ENCODE measurements around the gene MTMR10.

Gene MTMR10

DNA sequence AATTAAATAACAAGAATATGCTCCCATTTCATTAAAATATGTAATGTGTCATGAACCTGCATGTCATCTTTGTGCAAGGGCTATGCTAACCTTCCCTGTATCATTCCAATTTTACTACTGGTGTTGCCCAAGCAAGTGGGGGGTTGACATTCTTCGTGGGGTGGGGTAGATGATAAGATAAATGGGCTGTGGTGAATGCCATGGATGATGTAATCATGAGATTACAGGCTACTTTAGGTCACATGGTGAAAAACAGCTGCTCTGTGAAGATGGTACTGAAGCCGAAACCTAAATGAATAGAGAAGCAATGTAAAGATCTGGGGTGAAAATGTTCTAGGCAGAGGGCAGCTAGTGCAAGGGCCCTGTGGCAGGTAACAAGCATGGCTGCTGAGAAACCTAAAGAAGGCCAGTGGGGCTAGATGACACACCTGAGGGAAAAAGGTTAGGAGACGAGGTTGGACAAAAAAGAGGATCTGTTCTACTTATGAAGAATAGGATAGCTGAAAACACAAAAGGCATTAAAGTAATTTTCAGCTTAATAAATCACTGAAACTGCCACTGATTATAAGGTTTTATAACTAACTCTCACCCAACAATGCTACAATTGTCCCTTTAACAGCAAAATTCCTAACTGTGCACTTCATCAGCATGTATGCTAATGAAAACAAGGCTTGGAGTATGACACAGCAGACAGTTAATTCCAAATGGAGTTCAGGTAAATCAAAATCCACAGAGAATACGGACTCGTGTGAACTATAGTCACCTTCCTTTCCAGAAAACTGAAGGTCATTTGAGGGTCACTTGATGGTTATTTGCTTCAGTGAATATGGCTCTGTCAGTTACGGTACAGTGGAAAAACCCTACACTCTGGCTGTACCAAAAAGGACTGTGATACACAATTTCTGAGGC, 35.0 kb downstream of the MTMR10 start:
- no peak for DNase-seq

DNA sequence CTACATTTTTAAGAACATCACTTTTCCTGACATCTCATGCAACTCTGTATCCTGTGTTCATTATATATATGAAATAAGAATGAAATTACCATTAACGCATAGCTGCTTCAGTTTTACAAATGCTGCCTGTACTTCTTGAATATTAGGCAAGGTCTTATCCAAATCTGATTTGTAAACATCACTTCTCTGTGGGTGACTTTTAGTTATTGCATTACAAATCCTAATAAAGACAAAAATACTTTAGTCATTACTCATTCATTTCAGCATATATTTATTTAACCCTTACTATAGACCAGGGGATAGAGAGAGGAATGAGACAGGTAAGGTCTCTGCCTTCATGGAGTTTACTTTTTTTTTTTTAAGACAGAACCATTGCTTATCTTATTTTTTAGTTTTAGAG, 36.8 kb downstream of the MTMR10 start:
- DNase-seq: no peak

DNA sequence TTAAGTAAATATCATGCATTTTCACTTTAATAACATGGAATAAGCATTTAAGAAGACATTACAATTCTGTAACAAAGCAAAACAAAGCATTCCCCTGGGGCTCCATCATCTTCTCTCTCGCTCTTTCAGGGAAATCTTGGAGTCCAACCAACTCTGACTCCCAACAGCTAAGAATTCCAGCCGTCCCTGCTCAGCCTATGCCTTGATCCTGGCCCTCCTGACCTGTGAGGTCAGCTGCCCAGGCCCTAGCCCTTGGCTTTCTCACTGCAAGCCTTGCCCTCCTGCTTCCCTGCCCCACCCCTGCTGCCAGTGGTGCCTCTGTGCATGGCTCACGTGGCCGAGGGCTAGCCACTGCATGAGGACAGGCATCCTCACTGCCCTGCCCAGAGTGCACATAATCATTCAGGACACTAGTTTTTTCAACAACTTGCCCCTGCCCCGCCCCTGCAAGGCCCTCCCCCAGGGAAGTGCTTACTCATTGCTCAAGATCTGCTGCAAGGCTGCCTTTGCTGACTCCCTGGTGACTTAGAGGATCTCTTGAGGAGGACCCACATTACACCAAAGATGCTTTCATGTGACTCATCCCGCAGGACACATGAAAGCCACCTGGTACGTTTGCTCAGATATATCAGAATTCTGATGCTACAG, 37.6 kb downstream of the MTMR10 start:
- DNase-seq: no peak

DNA sequence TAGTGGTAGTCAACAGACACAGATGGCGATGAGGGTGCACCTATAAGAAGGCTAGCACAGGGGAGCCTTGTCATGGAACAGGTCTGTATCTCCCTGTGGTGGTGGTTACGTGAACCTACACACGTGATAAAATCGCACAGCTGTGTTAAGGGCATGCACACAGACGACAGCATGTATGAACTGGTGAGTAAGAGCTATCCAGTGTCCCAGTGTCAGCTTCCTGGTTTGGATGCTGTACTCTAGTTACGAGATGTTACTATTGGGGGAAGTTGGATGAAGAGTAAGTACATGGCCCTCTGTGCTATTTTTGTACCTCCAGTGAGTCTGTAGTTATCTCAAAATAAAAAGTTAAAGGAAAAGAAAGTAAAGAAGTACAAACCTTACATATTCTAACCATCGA, 38.2 kb downstream of the MTMR10 start:
- DNase-seq: no peak

DNA sequence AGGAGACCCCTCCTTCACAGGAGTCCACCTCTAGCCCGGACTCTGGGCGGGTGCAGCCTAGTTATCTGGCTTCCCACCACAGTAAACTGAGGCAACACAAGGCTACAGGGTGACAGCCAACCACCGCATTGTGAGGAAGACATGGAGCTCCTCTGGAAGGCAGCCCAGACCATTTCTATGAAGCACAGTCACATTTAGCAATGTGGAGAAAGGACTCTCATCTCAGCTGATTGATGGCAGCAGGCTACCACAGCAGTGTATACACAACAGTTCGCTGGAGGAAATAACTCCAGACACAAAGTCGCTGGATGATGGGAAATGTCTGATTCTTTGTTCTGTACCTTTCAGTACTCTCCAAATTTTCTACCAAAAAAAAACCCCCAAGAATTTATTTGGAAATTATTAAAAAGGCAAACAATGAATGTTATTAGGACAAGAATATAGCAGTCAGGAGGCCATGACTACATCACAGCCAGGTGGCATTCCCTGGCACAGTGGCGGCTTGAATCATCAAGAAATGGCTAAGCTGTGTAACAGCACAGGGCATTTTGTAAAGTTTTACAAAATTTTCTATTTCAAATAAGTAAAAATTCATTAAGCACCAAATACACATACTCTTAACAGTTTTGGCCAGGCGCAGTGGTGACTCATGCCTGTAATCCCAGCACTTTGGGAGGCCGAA, 47.6 kb downstream of the MTMR10 start:
- DNase-seq: no peak

DNA sequence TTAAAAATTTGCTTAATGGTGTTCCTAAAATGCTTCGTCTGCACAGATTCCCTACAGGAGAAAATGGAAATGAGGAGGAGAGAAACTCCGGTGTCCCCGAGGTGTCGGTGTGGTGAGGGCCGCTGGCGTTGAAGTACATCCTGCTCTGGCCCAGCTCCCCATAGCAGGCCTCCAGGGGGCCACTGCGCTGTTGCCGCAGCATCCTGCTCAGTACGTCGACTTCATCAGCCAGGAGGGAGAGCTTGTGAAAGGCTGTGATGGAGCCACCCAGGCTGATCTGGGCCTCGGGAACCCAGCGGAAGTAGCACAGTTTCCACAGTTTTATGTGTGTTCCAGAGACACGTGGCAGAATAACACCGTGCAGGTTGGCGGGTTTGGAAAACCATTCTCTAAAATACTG, 49.9 kb downstream of the MTMR10 start:
- DNase-seq: no peak

DNA sequence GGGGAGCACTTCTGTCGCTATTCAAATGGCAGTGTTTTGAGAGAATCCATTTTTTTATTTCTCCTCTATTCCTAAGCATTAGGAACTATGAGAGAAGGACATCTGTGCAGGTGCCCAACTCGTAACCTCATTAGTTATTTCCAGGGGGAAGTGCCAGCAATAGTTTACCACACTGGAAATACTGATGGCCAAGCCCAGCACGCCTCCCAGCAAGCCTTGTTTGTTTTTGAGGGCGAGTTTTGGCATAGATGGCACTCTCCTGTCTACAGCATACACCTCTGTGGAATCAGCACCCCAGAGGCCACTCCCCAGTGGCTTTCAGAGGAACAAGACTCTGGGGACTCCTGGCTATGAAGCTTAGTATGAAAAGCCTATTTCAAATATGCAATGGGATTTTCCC, 51.1 kb downstream of the MTMR10 start:
- no peak for DNase-seq

DNA sequence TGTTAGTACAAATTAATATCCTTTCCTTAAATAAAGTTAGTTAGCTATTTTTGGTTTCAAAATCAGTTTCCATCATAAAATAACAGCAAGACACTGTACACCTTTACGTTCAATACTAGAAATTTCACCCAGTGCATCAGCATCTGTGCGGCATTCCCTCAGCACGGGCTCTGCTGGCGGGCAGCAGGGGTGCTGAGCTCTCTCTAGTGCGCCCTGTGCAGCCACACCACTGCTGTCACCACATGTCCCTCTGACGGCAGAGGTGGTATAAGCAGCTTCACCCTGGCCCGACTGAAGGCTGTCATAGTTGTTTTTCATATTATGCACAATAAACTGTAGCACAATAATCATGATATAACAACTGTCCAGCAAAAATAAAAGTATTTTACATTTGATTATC, 52.3 kb downstream of the MTMR10 start:
- no peak for DNase-seq

DNA sequence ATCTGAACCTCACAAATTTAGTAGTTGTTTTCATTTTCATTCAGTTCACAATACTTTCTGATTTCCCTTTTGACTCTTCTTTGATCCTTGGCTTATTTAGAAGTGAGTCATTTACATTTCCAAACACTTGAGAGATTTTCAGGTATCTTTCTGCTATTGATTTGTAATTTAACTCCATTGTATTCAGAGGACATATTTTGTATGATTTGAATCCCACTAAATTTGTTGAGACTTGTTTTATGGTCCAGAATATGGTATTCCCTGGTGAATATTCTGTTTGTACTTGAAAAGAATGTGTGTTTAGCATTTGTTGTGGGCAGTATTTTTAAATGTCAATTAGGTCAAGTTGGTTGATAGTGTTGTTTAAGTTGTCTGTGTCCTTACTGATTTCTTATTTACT, 58.1 kb downstream of the MTMR10 start:
- DNase-seq: no peak

DNA sequence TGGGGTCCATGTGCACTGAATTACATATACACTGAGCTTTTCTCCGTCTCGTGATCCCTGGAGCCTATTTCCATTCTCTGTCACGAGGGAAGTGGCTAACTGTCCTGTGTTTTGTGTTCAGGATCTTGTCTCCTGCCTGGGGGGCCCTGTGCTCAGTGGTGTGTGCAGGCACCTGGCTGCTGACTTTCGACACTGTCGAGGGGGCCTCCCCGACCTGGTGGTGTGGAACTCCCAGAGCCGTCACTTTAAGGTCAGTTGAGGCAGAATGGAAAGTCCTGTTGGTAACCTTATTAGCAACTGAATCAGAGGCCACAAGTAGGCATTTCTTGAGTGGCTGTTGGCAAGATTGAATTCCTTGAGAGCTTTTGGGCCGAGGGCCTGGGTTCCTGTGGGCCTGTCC, 61.0 kb downstream of the MTMR10 start:
- DNase-seq: no peak

DNA sequence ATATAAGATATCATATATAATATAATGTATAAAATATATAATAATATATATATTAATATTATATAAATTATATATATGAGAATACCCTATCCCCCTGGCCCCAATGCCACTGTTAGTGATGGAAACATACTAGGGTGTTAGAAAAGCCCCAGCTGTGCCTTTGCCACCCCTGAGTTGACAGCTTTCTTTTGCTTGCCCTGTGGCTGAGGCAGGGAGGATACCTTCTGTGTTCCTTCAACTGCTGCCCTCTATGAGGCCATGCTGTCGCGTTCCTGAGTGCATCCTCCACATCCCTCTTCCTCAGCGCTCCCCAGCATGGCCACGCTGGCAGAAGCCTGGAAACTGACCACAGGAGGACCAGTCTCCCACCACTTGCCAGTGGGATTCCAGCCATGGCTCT, 61.4 kb downstream of the MTMR10 start:
- no peak for DNase-seq

DNA sequence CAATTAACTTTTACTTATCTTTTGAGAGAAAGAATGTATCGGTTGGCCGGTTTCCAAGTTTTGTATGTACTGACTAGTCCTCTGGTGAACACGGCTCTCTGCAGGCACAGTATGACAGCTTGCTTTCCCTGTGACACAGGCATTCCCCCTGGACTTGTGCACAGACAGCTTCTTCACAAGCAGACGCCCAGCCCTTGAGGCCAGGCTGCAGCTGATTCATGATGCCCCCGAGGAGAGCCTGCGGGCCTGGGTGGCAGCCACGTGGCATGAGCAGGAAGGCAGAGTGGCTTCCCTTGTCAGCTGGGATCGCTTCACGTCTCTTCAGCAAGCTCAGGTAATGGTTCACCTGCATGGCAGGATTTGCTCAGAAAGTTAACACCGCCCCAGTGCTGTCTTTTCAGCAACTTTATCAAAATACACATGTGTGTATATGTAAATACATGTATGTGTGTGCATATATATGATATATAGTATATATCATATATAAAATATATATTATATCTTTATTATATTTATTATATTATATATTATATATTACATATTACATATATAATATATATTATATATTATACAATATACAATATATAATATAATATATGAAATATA, 62.3 kb downstream of the MTMR10 start:
- DNase-seq: no peak

DNA sequence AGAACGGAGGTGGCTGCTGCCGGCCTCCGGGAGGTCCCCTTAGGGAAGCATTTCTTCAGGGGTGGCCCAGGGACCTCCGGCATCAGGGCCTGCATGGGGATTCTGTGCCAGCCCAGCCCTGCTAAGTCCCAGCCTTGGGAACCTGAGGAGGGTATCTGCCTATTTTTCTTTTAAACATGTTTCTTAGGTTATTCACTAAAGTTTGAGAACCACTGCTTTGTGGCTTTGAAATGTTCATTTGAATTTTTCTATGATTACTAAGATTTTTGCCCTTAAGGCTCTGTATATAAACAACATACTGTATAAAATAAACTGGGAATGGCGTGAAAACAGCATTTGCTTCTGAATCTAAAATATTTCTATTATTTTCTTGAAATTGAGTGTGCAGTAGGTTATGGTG, 63.4 kb downstream of the MTMR10 start:
- DNase-seq: no peak

DNA sequence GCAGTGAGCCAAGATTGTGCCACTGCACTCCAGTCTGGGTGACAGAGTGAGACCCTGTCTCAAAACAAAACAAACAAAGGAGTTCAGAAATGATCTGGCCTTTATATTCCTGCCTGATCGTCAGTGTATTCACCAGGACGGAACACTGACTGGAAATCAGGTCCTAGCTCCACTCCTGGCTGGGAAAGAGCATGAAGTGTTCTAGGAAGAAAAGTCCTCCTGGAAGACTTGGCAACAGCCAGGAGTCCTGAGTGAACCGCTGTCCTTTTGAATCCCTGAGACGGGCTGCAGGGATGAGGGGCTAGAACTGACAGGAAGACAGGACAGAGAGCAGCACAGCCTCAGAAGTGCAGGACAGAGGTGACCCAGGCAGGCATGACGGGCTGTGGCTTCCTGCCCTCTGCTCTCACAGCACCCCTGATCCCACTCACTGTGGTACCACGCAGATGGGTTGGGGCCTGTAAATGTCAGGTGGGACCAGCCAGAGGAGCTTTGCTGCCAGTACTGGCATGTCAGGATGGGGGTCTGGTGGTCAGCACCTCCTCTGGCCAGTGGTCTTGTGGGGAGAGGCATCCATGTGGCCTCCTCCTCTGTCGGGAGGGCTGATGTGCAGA, 64.2 kb downstream of the MTMR10 start:
- no peak for DNase-seq

DNA sequence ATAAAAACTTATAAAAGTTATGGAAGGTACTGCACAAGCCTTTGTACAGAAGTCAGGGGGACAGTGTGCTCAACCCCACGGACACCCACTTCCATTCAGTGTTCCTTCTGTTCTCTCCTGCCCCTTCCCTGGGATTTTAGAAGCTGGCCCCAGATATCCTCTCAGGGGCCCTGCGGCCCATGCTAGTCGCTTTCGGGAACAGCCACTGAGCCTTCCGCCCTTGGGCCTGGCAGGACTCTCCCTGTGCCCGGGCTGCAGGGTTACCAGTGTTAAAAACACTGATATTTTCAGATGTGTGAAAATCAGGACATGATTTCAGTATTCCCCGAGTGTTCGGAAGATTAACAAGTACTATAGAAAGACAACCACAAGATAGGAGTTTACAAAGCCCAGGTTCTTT, 65.3 kb downstream of the MTMR10 start:
- no peak for DNase-seq

DNA sequence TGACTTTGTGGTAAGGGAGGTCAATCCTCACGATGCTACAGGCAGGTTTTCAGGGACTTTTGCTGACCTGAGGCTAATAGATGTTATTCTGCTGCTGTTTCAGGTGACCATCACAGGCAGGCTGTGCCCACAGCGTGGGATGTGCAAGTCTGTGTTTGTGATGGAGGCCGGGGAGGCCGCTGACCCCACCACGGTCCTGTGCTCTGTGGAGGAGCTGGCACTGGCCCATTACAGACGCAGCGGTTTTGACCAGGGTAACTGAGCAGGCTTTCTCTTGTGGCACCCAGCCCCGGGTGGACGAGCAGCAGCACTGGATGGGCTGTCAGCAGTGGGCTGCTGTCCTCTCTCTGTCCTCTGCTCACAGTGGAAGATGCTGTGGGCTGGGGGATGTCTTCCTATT, 65.7 kb downstream of the MTMR10 start:
- no peak for DNase-seq

DNA sequence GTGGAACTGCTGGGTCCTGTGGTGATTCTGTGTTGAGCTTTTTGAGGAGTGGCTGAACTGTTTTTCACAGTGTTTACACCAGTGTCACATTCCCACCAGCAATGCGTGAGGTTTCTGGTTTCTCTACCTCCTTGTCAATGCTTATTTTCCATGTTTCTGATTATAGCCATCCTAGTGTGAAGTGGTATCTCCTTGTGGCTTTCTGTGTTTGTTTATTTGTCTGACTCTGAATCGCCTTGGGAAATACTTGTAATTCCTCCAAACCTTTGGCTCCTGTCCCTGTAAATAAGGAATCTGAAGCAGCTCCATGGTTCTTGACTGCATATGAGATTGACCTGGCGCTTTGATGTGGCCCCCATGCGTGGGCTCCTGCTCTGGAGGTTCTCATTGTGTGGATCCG, 67.1 kb downstream of the MTMR10 start:
- no peak for DNase-seq

DNA sequence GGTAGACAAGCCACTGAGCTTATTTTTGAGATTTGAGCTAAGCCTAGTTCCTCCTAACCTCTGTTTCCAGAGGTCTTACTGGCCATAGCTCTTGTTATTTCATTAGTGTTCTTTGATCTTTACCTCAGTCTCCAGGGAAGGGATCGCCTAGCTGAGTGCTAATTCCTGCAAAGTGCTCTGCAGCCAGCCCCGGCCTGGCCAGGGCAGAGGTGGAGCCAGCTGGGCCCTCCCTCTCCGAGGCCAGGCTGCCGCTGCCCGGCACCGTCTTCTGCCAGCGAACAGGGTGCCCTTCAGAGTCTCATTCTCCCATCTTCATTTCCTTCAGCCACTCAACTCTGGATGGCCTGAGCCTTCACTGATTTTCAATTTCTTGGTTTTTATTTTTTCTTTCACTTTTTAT, 68.0 kb downstream of the MTMR10 start:
- no peak for DNase-seq

DNA sequence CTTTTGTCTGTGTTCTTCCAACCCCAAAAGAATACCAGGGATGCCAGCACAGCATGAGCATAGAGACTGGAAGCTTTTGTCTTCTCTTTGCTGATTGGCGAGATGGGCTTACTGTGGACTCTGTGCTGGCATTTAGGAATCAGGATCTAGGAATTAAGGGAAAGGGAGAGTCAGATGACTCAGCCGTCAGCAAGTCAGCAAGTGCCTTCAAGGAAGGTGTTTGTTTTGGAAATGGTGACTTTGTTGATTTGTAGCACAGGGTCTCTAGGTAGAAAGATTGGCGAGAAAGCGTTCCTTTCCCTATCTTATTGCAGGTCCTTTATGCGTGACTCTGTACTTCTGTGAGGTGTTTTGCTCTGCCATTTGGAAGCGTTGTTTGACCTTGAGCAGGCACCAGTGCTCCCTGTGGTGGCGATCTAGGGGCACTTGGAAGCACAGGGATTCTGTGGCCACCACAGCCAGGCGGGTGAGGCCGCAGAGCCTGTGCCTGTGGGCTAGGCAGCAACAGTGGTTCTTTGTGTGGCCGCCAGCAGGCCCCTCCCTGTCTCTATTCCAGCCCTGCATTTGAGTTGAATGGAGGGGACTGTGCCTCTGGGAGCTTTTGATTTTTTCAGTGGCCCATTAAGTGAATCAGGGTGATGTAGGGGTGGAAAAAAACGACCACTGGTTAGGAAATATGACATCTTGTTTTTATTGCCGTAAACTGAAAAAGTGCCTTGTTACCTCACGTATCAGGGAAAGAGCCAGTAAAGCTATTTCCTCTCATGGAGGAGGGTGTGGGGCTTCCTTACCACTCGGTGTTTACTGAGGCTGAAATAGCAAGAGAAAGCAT, 68.7 kb downstream of the MTMR10 start:
- no peak for DNase-seq

DNA sequence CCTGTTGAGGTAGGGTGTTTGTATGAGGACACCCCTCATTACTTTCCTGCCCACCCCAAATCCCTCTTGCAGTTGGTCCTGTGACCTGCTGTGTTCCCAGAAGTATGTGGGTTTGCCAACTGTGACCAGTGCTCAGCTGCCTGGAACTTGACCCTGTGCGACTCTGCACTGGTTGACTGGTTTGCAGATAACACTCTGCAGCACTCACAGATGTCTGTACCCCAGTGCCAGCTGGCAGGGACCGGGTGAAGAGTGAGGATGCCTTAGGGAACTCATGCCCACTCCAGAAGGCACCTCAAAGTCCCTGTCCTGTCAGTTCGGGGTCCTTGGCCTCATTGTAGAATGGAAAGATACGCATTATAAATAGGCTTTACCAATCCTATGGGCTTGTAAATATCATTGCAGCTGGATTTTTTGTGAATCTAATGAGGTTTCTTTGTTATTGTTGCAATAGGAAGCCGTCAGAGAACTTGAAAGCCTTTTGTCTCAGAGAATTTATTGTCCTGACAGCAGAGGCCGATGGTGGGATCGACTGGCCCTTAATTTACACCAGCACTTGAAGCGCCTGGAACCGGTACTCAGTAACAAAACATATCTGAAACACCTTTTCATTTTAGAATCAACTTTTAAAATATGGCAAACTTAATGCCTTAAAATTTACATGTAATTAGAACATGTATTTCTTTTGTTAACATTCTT, 69.5 kb downstream of the MTMR10 start:
- no peak for DNase-seq

DNA sequence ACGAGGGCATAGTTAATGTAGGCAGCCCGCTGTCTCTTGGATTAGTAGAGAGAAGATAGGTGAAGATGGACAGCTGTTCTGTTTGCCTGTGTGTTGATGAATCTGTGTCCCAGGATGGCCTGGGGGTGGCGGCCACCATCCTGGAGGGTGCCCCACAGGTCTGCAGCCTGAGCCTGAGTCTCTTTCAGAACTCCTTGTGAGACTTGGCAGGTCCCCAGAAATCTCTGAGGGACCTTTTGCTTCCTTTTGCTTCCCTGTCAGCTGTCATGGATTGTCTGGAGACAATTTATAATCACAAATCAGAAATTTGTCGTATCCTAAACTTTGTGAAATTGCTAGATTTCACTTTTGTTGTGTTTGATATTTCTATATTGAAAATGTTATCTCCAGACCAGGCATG, 70.3 kb downstream of the MTMR10 start:
- DNase-seq: no peak
